GM12872 (cell line): Measurements from ENCODE around the gene SLC2A8.

ENCODE experiments used
- TF ChIP-seq, protein P1 (sequence below): IDR thresholded peaks from 3 replicates; pipeline ENCODE4 v1.5.1; 2011; ENCODE audit warnings: low read depth, mild to moderate bottlenecking, low read length, moderate library complexity; ENCODE audit not compliant: insufficient read depth

The SLC2A8 gene

DNA sequence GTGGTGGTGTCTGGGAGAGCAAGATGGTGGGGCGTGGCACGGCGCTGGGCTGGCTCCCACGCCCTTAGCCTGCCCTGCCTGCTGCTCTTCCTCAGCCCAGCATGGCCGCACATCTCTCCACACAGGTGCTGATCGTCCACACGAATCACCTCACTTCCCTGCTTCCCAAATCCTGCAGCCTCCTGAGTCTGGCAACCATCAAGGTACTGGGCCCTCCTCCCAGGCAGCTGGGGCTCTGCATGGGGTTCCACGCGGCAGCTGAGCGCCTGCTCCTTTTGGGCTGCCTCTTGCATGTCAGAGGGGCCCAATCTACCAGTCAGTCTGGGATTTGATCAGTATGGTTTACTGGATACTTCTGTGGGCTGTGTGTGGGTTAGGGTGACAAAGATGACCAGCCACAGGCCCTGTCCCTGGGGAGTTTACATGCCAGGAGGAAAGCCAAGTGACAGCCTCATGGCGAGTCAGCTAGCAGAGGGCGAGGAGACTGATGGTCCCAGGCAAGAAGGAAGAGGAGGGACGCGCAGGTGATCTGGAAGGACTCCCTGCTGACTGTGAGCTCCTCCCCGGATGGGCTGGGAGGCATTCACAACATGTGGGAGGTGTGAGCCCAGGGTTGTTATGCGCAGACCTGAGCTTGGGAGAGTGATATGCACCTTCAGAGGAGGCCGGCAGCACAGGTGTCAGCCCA lies 60.4 kb downstream of the SLC2A8 start:
- TF ChIP-seq, protein P1, sequence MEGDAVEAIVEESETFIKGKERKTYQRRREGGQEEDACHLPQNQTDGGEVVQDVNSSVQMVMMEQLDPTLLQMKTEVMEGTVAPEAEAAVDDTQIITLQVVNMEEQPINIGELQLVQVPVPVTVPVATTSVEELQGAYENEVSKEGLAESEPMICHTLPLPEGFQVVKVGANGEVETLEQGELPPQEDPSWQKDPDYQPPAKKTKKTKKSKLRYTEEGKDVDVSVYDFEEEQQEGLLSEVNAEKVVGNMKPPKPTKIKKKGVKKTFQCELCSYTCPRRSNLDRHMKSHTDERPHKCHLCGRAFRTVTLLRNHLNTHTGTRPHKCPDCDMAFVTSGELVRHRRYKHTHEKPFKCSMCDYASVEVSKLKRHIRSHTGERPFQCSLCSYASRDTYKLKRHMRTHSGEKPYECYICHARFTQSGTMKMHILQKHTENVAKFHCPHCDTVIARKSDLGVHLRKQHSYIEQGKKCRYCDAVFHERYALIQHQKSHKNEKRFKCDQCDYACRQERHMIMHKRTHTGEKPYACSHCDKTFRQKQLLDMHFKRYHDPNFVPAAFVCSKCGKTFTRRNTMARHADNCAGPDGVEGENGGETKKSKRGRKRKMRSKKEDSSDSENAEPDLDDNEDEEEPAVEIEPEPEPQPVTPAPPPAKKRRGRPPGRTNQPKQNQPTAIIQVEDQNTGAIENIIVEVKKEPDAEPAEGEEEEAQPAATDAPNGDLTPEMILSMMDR = no peak
